ENCODE results near the gene METTL16. TPM values are rescaled to one million over a fixed set of nuclear protein-coding genes. Genes with fewer than 3 reads are reported as not detected.

Gene METTL16
- polyA plus RNA-seq, 1 of the 3 experiments (the other 2 are of a cell fraction) = 8.1 TPM

DNA sequence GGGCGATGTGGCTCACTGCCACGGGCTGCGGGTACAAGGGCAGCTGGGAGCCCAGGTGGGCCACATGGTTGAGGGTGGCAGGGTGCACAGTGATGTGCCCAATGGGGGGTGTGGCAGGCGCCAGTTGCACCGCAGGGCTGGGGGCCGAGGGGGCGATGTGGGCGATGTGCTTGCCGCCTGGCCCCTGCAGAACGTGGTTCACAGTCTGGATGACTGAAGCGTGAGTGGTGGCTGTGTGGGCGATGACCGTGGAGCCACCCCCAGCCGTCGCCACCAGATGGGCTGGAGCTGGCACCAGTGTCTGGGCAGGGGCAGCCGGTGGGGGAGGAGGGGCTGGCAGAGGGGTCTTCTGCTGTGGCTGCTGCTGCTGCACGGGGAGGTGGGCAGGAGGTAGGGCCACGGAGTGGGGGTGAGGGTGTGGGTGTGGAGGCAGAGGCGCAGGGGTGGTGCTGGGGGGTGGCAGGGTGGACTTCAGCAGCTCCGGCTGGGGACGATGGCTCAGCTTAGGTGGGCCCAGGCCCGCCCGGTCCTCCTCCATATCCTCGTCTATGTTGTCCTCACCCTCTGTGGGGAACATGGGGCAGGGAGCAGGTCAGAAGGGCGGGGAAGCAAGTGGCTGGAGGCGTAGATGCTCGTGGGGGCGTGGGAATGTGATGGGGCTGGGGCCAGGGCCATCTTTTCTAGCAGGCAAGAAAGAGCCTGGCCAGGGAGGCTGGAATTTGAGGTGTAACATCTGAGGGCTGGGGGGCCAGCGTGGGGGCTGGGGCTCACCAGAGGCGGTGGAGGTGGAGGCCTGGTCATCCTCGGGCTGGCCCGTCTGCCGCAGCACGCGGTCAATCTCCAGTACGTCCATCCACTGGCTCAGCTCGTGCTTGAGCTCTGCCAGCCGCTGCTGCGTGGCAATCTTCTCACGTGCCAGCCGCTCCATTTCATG lies 124.3 kb downstream of the METTL16 start:
- WGBS (ENCODE audit: low lambda C conversion rate) = 96% methylated on average over 16 of the region's 41 CpGs
- Histone ChIP-seq H4K20me1 (ENCODE audit: insufficient read depth) (peaks cover 15% of the 10 kb centered on the region; the same call in 1 of the 2 replicates), H3K36me3 (replicated peaks in 1 of 2; ENCODE audit: control insufficient read depth in 1 of 2, insufficient read depth in 2 of 2, low read length in 1 of 2) (peaks cover 10 to 18% of the 10 kb centered on the region in 2 experiments), H3K9me2 (no peaks in the 10 kb centered on the region), H3K27ac (ENCODE audit: low read depth in 2 of 2, low read length in 1 of 2) (no peak overlapping the region), H3F3A (replicated peaks; ENCODE audit: insufficient read depth) (peaks cover 10% of the 10 kb centered on the region), H3K4me3 (ENCODE audit: low read depth in 2 of 2, low read length in 1 of 2) (no peak overlapping the region), H3K4me1 (ENCODE audit: control insufficient read depth in 1 of 2, insufficient read depth in 2 of 2, low read depth in 1 of 2, low read length in 1 of 2) (peaks cover 0 to 47% of the 10 kb centered on the region in 2 experiments; a peak in 1 of 4 replicates), H3K9ac (no peak overlapping the region), H3K27me3 (ENCODE audit: insufficient read depth) (no peaks in the 10 kb centered on the region), H3K4me2 (no peak overlapping the region), H2AFZ (ENCODE audit: low read depth) (no peak overlapping the region), H3K79me2 (ENCODE audit: insufficient read depth) (peaks cover 25% of the 10 kb centered on the region), H3K9me3 (no peaks in the 10 kb centered on the region)
- ChIA-PET CTCF (interaction anchor here (2.1 to 26.4 kb wide), 2 partner anchors 22 to 34 kb away, joined by 8 to 654 read pairs; partner anchors contain the start of gene MNT), POLR2A (interaction anchor here (0.6 to 0.9 kb wide), 2 partner anchors 25 to 29 kb away, joined by 3 read pairs; no protein-coding TSS in a partner anchor)
- DNase-seq = peak; percentile 19
- TF ChIP-seq MEF2A (IDR thresholded peaks at IDR 0.05; ENCODE audit: borderline replicate concordance, low read depth) (no peak), RFX5 (IDR thresholded peaks at IDR 0.05; ENCODE audit: low read length) (no peak), SIN3A (IDR thresholded peaks at IDR 0.05; ENCODE audit: borderline replicate concordance, low read depth, low read length) (no peak)

GRCh38 chr17:2386400-2387085 lies 125.1 kb downstream of the METTL16 start:
- no peak overlapping the region for H3K4me2 ChIP-seq
- H3K36me3 ChIP-seq (replicated peaks in 1 of 2; ENCODE audit: control insufficient read depth in 1 of 2, insufficient read depth in 2 of 2, low read length in 1 of 2) = peaks cover 10 to 18% of the 10 kb centered on the region in 2 experiments
- H3K9me2 ChIP-seq = no peaks in the 10 kb centered on the region
- no peak overlapping the region; a peak in 1 of 4 replicates for H3K27ac ChIP-seq (ENCODE audit: low read depth in 2 of 2, low read length in 1 of 2)
- ChIA-PET CTCF (interaction anchor here (2.1 to 26.4 kb wide), 2 partner anchors 23 to 33 kb away, joined by 8 to 654 read pairs; partner anchors contain the start of gene MNT), POLR2A (interaction anchor here (0.6 to 0.9 kb wide), 2 partner anchors 26 to 29 kb away, joined by 3 read pairs; no protein-coding TSS in a partner anchor)
- H3F3A ChIP-seq (replicated peaks; ENCODE audit: insufficient read depth) = peaks cover 10% of the 10 kb centered on the region
- 91% methylated on average over 22 of the region's 22 CpGs for WGBS (ENCODE audit: low lambda C conversion rate)
- peaks cover 0 to 44% of the 10 kb centered on the region in 2 experiments; a peak in 1 of 4 replicates for H3K4me1 ChIP-seq (ENCODE audit: control insufficient read depth in 1 of 2, insufficient read depth in 2 of 2, low read depth in 1 of 2, low read length in 1 of 2)
- H3K9me3 ChIP-seq = no peaks in the 10 kb centered on the region
- no peak for TF ChIP-seq NFIC (IDR thresholded peaks at IDR 0.05; ENCODE audit: borderline replicate concordance)
- peak; percentile 10 for DNase-seq
- no peak overlapping the region for H3K4me3 ChIP-seq (ENCODE audit: low read depth in 2 of 2, low read length in 1 of 2)
- no peak overlapping the region for H3K9ac ChIP-seq
- no peak overlapping the region for H2AFZ ChIP-seq (ENCODE audit: low read depth)
- peaks cover 11% of the 10 kb centered on the region; the same call in 1 of the 2 replicates for H4K20me1 ChIP-seq (ENCODE audit: insufficient read depth)
- peaks cover 19% of the 10 kb centered on the region for H3K79me2 ChIP-seq (ENCODE audit: insufficient read depth)
- no peaks in the 10 kb centered on the region for H3K27me3 ChIP-seq (ENCODE audit: insufficient read depth)

Measured in SK-N-SH (cell line).